GM18867 (cell line): Measurements from ENCODE around the gene NSG1.
"Not testable (repeated sequence)": the region's sequence is repeated elsewhere in the genome, so short reads cannot be mapped to it uniquely, and the experiment has no call there.

ENCODE experiments used
- ATAC-seq: cut with Tn5 transposase; IDR thresholded peaks from one replicate; pipeline ENCODE4 v1.9.1; 2021; ENCODE audit warnings: mild to moderate bottlenecking, moderate library complexity; ENCODE audit not compliant: unreplicated experiment

NSG1 gene

DNA sequence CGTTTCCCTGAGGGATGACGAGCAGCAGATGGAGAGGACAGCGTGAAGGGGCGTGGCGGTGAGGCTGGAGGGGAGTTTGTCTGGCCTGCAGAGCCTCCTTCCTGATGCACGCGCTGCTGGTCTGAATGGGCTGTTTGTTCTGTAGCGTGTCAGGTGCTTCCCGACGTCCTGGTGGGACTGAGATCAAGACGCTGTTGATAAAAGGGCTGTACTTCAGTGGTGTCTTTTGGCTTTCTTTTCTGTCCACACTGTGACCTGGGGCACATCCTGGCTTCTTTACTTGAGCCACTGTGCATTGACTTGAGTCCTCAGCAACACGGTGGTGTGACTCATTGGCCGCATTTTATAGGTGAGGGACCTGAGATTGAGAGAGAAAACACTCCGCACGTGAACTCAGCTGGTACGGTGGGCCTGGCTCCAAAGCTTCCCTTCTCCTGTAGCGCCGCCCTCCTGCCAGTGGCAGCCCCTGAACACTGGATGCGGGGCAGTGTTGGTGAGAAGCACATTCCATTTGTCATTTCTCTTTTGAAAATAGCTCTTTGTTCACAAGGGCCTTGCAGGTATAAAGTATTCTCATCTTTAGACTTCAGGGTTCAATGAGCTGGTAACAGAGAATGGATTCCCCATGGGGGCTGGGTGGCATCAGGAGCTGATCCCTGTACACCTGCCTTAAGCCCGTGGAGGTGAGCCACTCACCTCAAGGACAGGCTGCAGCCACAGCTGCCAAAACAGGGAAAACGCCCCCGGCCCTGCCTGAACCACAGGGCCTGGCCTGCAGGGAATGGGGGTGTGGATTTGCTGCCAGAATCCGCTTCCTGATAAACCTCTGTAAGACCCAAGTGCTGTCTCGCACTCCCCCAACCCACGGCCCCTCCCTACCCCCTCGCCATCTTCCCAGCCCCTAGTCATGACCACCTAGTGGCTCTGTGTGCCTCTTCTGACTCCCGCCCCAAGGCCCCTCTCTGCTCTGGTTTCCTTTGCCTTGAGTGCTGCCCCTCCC is 29.2 kb downstream of the NSG1 start:
- no peak for ATAC-seq

DNA sequence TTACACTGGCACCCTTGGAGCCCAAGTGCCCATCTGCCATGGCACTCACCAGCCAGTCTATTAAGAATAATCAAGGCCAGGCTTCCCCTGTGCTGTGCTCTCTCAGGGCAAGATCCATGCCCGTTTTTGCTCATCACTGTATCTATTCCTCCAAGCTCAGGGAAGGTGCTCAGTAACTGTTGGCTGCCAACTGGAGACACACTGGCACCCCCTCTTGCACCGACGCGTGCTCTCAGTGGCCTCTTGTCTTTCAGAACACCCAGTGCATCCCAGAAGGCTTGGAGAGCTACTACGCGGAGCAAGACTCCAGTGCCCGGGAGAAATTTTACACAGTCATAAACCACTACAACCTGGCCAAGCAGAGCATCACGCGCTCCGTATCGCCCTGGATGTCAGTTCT is 30.1 kb downstream of the NSG1 start:
- ATAC-seq: no peak

DNA sequence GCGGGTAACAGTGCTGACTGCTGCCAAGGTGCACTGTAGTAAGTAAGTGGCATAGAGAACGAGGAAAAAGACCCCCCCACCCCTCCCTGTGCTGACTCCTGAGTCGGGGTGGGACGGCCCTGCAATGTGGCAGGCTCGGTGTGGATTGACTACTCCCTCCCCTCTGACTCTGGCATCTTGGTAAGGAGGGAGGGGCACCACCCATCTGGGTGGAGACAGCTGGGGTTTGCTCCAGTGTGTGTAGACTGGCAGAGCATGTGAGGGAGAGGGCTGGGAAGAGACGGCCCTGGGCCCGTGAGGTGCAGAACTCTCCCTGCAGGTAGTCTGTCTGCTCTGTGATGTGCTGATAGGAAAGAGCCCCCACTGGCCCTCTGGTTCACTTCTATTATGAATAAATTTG is 31.0 kb downstream of the NSG1 start:
- no peak for ATAC-seq

DNA sequence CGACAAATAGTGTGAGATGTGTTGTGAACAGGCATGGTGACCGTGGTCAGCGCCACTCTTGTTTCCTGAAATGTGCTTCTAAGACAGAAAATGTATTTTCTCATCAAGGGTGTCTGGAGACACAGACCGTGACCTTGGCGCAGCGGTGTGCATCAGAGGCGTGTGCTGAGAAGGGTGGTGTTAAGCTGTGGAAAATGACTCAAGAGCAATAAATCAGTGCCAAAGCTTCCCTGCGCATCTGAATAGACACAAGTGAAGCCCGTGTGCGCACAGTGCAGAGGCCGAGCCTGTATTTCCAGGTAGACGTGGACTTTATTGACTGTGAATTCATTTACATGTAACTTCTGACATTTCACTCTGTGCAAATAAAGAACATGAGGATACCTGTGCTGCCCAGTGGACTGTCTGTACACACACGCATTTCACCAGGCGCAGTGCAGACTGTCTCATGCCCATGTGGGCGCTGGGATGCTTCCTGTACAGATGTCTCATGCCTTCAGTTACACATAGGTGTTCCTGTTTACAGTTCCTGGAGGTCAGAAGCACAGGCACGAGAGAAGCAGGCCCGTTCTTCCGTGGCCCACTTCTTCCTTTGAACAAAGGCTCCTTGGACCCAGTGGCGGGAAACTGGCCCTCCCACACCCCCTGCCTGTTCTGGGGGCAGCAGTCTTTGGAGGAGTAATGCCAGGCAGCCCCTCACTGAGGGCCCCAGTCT is 31.9 kb downstream of the NSG1 start:
- ATAC-seq: no peak

DNA sequence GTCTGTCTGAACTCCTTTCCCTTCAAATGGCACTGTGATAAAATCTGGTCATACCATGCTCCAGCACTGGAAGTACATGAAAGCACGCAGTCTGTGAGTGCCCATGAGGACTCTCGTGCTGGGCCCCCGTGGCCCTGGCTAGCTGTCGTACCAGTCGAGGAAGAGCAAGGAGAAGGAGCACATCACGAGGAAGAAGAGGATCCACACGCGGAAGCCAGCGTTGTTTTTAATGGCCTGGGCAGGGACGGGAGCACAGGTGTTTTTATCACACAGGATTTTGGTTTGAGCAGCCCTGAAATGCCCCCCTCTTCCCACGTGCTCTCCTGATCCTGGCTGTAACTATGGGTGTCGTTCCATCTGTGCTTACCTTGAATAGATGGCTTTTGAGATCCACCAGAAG is 33.0 kb downstream of the NSG1 start:
- no peak for ATAC-seq

DNA sequence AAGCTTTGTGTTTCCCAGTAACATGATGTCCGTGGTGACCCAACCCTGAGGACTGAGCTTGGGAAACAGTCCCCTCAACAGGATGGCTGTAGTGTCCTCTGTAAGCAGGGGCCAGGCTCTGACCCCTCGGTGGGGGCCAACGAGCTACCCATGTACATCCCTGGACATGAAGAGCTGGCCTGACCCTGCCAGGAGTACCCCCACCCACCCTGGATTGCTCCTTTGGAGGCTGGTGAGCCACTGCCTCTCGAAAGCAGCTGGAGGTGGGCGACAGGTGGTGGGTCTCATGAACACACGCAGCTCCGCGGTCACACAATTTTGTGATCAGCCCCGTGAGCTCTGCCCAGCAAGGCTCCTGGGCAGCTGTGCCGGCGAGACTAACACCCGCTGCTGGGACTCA is 33.5 kb downstream of the NSG1 start:
- no peak for ATAC-seq

DNA sequence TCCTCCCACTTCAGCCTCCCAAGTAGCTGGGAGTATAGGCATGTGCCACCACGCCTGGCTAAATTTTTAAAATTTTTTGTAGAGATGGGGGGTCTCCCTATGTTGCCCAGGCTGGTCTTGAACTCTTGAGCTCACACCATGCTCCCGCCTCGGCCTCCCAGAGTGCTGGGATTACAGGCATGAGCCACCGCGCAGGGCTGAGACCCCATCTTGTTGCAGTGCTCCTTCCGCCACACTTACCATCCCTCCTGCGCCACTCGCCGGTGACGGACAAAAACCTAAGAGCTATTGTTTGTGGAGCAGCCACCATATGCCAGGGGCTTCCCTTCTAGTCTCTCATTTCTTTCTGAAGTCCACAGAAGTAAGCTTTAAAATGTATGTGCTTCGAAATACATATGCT is 34.5 kb downstream of the NSG1 start:
- no peak for ATAC-seq

DNA sequence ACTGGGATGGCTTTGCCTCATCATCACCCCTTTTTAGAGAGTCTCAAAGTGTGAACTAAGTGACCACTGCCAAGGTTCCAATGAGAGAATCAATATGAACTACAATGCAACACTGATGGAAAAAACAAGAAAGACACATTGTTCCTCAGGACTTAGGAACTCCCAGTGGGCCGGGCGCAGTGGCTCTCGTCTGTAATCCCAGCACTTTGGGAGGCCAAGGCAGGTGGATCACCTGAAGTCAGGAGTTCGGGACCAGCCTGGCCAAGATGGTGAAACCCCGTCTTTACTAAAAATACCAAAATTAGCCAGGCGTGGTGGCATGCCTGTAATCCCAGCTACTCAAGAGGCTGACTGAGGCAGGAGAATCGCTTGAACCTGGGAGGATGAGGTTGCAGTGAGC is 35.2 kb downstream of the NSG1 start:
- not testable (repeated sequence) for ATAC-seq

DNA sequence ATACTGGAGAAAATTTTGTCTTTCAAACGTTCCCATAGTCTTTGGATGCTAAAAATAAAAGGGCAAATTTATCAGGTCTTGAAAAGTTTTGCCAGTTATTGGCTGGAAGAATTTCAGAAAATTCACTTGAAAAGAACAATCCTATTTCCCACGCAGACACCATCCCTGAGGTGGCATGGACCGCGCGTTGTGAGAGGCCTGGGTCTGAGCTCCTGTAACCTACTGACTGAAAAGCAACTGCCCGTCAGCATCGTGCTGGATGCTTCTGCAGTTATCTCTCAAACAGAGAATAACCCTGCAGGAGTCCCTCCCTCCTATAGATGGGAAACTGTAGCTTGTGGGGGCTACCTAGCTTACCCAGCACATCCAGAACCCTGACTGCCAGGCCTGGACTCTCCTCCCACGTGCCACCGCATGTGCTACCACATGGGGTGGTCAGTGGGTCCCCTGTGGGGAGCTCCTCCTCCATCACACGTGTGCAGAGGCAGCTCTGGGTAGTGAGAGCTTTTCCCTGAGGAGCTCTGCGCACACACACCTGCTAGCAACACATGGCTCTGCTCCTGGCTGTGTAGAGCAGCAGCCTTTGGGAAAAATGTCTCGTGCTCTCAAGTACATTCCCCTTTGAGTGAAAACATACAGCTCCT is 36.1 kb downstream of the NSG1 start:
- ATAC-seq: no peak

DNA sequence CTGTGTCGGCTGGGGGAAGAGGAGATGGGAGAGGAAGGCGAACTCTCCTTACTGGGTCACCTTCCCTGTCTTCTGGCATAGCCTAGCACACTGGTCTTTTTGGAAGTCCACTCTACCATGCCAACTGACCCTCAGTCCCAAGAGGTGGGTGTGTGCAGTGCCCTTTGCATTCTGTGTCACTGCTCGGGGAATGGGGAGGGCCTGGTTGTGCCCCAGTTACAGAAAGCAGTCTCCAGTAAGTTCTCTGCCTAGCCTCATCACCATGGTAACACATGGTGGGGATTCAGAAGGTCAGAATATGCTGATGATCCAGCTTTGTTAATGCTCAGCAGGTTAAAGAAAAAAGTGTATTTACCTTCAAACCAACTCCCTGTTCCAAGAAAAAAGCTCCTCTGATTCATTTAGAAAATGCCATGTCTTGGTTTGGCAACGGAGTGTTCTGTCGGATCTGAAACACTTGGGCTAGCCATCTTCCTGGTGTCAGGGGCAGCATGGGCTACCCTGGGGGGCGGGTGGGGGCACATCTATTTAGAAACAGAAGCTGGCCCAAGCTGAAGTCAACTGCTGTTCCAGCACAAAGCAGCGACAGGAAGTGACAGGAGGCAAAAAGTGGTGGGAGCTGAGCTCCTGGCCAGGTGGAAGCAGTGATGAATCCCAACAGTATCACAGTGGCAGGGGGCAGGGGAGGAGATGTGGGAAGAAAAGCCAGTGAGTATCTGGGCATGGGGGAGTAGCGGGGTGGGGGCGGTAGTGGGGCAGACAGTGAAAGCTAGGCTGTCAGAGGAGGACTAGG is 37.0 kb downstream of the NSG1 start:
- no peak for ATAC-seq

DNA sequence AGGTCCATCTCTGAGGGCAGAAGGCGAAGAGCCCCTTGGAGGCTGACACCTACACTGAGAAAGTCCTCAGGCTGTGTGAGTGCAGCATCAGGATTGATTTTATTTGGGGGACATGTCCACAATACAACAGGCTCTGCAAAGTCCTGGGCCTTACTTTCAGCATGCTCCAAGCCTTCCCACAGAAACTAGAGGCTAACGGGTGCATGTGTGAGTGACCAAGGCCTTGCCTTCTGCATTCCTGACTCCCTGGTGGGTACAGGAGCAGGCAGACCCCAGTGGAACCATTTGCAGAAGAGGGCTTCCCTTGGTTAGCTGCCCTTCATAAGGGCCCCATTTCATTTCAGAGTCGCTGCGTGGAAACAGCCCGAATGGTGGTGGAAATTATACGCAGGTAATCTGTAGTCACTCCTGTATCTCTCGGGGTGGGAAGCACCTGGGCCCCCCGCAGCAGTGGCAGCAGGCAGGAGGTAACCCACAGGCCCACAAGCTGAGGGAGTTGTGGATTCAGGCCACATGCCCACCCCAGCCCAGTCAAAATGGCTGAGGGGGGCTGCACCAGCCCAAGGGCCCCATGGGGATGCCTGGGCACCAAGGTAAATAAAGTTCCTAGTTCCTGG is 37.7 kb downstream of the NSG1 start:
- no peak for ATAC-seq

DNA sequence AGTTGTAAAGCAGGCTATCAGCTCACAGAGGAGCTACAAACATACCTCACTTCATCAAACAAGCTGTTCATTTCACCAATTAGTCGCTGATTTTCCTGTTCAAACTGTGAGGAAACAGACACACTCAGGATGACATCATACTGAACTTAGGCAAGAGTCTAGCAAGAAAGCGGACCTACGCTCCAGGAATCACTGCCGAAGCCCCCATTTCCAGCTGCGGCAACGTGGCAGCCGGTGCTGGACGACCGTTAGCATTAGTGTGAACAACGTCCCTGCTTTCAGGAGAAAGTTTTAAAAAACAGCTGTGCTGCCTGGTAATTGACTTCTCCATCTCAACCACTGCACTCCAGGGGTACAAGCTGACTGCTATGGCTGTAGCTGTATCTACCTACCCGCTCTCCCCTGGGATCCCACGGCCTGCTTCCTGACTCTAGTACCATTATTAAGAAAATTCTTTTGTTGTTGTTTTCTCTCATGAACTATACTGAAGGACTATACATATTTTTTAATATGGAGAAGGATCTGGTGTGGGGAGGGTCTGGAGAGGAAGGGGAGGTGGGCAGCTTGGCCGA is 38.3 kb downstream of the NSG1 start:
- ATAC-seq: no peak

DNA sequence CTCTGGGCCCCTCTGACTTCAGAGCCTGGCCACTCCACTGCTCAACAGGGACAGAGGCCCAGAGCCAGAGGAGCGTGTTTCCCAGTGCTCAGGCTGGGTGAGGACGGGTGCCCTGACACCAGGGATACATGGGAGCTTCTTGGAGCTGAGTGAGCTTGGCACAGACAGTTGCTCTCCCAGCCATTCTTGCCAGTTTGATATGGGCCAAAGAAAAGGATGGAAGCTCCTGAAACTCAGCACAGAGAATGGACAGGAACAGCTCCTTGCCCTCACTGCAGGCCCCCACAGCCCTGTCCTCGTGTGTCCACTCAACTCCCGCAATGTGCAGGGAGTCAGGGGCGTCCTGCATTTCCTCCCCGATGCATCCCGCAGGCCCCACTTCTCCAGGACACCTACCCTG is 38.8 kb downstream of the NSG1 start:
- ATAC-seq: no peak

DNA sequence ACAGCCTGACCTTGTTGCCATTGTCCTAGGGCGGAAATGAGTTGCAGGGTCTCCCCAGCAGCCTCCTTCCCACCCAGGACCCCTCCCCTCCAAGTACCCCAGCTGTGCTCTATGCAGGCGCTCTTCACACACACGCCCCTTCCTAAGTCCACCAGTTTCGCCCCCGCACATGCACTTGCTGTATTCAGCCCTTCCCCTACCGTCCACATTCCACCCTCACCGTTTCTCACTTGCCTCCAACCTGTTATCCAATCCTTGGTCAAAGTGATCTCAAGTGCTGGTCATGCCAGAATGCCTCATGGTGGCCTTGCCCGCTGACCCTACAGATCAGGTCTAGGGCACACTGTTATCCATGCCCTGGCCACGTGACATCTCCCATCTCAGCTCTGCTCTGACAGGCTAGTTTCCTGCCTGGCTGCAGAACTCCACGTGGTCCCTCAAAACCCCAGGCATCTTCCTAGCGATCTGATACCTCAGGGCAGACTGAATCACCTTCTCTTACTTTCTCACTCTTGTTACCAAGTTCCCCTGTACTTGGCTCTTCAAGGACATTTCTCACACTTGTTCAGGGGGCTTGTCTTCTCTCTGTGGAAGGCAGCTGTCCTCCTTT is 39.7 kb downstream of the NSG1 start:
- ATAC-seq: no peak

DNA sequence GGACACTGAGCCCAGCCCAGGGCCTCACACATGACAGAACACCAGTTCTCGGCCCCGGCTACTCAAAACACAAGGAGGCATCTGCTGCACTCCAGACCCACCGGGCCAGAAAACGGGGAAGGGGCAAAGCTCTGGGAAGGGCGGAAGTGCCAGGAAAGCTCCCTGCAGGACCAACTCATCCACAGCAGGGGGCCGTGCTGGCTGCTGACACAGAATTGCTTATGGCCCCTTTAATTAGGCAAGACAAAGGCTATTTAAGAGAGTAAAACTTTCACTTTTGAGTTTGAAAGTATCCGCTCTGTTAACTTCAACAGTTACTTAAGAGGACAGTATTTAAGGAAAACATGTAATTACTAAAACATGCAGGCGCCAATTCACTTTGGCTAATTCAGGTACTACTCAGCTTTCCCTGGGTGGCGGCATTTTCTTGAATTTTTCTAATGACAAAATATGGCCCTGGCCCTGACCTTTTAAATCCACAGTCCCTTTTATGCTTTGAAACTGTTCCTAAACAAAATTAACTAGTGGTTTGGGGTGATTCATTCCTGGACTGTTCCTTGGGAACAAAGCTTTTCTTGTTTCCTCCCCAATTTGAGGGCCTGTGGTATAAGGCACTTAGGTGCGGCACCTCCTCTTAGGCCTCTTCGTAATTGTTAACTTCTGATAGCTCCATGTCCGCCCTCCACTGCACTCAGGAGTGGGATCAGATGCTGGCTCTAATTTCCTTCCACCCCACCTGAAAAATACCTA is 40.4 kb downstream of the NSG1 start:
- no peak for ATAC-seq

DNA sequence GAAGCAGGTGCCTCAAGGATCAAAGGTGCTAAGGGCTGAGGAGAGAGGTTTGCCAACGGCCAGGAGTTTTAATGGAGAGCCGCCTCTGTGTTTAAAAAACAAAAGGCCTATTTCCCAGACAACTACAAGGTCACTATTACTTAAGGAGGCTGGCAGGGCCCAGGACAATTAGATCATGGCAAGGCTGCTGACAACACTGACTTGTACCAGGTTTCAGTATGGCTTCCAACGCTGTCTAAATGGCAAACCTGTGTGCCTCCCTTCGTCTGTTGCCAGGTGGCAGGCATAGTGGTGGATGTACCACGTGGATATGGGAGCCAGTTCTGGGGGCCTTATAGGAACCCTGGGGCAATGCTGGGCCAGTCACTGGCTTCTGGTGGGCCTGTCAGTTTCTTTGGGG is 41.0 kb downstream of the NSG1 start:
- ATAC-seq: no peak

DNA sequence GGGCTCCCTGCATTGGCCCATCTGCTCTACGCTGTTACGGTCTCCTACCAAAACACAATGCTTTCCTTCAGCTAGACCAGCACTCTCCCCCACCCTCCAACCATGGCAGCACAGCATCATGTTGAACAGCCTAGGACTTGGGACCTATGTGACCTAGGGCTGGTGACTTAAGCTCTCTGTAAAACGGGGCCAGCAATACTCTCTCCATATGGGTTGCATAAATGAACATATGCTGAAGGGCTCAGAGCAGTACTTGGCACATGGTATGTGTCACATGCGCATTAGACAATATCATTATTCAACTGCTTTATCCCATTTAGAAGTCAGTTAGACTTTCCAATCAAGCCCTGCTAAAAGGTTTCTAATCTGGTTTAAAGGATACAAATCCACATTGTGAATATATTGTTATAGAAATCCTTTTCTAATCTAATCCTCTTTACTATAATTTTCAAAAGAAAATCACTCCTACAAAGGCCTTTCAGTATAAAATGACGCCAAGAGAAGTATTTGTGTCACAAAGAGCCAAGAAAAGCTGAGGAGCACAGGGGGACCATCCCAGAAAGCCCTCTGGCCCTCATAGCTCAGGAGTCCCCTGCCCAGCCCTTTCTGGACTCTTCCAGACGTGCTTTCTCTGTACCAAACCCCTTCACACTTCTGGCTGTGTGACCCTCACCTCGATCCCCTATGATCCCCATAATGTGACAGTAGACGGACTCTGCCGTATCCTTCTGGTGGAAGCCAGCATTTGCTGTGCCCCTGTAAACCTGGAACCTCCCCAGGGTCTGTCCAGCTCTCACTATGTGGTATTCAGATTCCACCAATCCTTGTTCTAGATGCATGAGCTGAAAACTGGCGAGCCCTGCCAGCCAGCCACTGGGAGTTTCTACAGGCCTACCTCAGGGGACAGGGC is 42.3 kb downstream of the NSG1 start:
- no peak for ATAC-seq
